Activated naive CD4-positive, alpha-beta T cell treated with anti-CD3 and anti-CD28 coated beads, Interleukin-2, amount 50 U/mL, for 16 hours (primary cell): ENCODE data around the gene RAB10.
"Not testable (repeated sequence)": the region's sequence is repeated elsewhere in the genome, so short reads cannot be mapped to it uniquely, and the experiment has no call there.

ENCODE experiments used
- DNase-seq: peaks from one replicate; pipeline ENCODE4 v3.0.0-alpha.2; 2020

The RAB10 gene

DNA sequence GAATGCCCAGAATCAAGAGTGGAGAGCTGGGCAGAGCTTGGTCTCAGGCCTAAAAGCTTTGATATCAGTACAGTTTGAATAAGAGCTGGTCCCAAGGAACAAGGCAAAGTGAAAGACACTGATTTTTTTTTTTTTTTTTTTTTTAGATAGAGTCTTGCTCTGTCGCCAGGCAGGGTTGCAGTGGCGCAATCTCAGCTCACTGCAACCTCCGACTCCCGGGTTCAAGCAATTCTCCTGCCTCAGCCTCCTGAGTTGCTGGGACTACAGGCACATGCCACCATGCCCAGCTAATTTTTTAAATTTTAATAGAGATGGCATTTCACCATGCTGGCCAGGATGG is 17.2 kb upstream of the RAB10 start:
- DNase-seq = not testable (repeated sequence)

DNA sequence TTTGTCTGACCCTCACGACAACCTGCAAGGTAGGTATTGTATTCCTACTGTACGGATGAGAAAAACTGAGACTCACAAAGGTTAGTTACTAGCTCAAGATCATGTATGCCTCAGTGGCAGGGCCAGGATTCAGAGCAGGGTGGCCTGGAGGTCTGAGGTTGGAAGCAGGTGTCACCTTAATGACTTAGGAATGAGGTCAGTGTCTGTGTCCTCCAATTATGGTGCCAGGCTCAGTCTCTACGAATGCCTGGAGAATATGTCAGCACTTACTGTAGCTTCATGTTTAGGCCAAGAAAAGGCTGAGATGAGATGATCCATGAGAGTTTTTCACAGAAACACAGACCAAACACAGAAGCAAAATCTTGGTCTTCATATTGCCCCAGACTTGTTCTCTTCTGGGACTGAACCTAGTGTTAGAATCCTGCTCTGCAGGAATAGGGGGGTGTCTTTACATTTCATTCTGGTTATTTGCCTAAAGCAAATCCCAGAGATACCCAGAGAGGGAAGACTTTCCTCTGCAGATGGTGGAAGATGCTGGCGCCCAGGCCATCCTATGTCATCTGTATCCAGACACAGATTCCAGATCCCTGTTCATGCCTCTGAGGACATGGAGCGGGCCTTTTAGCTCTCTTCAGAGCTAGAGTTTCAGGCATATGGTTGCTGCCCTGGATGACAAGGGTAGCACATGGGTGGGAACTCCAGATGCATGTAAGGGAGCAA is 16.3 kb upstream of the RAB10 start:
- DNase-seq = no peak

- peak; percentile 18 for DNase-seq
Measured at GRCh38 chr2:26018184-26019055, 15.5 kb upstream of the RAB10 start.

DNA sequence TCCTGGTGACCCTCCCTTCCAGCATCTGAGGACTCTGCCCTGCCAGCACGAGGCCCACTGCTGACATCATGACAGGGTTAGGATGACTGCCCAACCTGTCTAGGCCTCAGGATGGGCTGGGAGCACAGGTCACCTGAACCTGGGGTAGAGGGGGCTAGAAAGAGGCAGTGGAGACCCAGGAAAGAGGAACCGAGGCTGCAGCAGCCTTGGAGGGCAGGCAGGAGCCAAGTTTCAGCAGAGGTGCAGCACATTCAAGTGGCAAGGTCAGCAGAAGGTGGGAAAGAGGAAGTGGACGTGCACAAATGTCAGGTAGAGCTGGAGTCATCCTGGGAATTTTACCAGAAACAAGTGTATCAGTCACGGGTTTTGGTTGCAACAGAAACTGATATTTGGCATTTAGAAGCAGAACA is 13.6 kb upstream of the RAB10 start:
- DNase-seq = no peak

- DNase-seq = no peak
Measured at GRCh38 chr2:26024260-26024659, 9.6 kb upstream of the RAB10 start.

DNA sequence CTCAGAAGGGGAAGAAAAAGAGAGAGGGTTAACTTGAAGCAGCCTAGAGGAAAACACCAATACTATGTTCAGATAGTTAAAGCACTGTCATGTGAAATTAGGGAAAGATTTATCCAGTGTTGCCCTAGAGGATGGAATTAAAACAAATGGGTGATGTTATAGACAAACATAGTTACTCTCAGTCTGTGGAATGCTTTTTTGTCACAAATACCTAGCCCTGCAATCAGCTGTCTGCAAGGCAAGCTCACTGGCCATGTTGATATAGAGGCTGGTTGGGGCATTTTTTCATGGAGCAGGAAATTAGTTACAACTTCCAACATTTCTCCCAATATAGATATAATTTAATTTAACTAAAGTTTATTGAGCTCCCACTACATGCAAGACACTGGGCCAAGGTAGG is 8.4 kb upstream of the RAB10 start:
- DNase-seq = no peak

GRCh38 chr2:26028083-26028482 is 5.8 kb upstream of the RAB10 start:
- DNase-seq = not testable (repeated sequence)

- not testable (repeated sequence) for DNase-seq
Measured at GRCh38 chr2:26032586-26033269, 1.2 kb upstream of the RAB10 start.

DNA sequence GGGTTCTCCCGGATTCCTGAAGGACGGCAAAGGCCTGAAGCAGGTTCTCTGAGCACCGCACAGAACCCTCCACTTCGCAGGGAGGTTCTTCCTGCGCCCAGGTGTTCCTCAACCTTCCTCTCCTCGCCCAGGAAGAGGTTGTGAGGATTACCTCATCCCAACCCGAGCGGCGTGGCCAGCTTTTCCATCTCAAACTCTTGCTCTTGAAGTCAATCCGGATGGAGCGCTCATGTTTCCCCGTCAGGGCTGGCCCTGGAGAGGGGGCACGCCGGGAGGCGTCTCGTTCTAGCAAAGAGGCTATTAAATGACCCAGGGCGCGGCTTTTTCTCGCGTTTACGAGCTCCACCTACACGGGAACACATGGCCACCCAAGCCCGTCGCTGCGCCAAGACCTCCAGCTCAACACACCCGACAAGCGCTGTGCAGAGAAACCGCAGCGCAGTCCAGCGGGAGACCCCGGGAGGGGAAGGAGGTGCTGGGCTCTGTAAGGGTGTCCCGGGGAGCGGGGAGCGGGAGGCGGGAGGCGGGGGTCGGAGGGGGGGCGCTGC is 540 bp upstream of the RAB10 start:
- DNase-seq = no peak

- DNase-seq = no peak
Measured at GRCh38 chr2:26034637-26034992, 731 bp downstream of the RAB10 start.

GRCh38 chr2:26035090-26035743 is 1.3 kb downstream of the RAB10 start:
- no peak for DNase-seq

DNA sequence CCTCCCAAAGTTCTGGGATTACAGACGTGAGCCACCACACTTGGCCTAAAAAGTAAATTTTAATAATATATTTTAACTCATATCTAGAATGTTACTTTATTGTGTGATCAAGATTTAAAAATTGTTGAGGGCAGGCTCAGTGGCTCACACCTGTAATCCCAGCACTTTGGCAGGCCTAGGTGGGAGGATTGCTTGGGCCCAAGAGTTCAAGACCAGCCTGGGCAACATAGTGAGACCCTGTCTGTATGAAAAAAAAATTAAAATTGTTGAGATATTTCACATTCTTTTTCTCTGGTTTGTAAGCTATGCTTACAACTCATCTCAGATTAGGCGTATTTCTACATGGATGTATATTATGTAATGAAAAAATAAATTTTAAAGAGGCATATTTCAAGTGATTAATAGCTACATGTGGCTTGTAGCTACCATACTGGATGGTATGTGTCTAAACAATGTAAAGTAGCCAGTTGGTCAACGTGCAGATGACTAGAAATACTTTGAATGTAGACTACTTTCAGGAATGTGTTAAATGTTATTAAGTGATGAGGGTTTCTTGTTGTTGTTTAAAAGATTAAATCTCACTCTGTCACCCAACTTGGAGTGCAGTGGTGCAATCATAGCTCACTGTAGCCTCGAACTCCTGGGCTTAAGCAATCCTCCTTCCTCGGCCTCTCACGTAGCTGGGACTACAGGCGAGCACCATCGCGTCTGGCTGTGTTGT is 5.9 kb downstream of the RAB10 start:
- no peak for DNase-seq

DNA sequence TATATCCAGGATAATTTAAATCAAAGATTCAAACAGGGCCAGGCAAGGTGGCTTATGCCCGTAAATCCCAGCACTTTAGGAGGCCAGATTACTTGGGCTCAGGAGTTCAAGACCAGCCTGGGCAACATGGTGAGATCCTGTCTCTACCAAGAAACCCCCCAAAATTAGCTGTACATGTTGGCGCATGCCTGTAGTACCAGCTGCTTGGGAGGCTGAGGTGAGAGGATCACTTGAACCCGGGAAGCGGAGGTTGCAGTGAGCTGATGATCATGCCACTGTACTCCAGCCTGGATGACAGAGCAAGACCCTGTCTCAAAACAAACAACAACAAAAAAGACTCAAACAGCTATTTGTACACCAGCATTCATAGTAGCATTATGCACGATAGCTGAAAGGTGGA is 9.2 kb downstream of the RAB10 start:
- no peak for DNase-seq

DNA sequence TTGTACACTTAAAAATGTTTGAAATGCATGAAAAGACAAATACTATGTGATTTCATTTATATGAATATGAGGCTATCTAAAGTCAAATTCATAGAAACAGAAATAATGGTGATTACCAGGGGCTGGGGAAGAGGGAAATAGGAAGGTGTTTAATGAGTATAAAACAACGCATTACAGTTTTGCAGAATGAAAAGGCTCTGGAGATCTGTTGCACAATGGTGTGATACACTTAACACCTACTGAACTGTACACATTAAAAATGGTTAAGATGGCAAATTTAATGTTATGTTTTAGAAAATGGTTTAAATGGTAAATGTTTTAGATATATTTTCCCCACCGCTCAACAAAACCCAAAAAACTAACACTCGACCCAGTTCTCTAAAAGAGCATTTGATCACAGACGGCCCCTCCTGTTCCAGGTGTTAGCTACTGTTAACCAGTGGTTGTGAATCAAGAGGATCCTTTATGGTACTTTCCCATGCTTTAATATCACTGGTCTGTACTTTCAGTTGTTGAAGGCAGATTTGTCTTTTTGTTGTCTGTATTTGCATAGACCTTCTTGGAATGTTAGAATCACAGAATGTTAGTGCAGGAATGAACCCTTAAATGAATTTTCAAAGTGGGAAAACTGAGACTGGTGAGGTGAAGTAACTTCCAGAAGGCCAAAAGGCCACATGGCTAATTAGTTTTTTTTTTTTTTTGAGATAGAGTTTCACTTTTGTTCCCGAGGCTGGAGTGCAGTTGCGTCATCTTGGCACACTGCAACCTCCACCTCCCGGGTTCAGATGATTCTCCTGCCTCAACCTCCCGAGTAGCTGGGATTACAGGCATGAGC is 10.2 kb downstream of the RAB10 start:
- no peak for DNase-seq

DNA sequence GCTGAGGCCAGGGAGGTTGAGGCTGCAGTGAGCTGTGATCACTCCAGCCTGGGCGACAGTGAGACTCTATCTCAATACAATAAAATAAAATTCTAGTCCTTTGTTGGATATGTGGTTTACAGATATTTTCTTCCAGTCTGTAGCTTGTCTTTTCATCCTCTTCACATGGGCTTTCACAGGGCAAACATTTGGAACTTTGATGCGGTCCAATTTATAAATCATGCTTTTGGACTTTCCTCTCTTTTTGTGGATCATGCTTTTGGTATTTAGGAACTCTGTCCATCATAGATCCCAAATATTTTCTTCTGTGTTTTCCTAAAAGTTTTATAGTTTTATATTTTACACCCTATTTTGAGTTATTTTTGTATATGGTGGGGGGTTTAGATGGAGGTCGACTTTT is 14.9 kb downstream of the RAB10 start:
- no peak for DNase-seq

- DNase-seq = no peak
Measured at GRCh38 chr2:26049641-26050040, 15.8 kb downstream of the RAB10 start.

GRCh38 chr2:26052740-26053139 is 18.9 kb downstream of the RAB10 start:
- no peak for DNase-seq

- DNase-seq = no peak
Measured at GRCh38 chr2:26054598-26055348, 20.9 kb downstream of the RAB10 start.

- no peak for DNase-seq
Measured at GRCh38 chr2:26058390-26058789, 24.5 kb downstream of the RAB10 start.

DNA sequence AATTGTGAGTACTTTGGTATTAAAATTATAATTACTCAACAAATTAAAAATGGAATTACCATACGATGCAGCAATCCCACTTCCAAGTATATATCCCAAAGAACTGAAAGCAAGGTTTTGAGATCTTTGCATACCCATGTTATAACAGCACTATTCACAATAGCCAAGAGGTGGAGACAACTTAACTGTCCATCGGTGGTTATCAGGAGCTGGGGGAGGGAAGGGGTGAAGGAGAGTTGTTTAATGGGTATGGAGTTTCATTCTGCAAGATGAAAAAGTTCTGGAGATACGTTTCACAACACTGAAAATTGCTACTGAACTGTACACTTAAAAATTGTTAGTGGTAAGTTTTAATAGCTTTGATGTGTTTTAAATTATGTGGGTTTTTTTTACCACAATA is 25.7 kb downstream of the RAB10 start:
- no peak for DNase-seq

DNA sequence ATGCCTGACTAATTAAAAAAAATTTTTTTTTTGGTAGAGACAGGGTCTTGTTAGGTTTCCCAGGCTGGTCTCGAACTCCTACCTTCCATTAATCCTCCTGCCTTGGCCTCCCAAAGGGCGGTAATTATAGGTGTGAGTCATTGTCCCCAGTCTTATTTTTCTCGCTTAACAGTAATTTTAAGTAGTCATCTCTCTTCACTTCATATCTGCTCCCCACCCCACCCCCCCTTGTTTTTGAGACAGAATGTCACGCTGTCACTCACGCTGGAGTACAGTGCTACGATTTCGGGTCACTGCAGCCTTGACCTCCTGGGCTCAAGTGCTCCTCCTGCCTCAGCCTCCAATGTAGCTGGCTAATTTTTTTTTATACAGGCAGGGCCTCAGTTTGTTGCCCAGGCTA is 27.7 kb downstream of the RAB10 start:
- DNase-seq = no peak
